MM.1S (cell line): ENCODE measurements around the gene SNX19.
A peak's percentile ranks its signal among the peaks of the same experiment; 100 is the strongest.
"Not testable (repeated sequence)": the region's sequence is repeated elsewhere in the genome, so short reads cannot be mapped to it uniquely, and the experiment has no call there.

Experiments
- DNase-seq: peaks from one replicate; pipeline ENCODE4 v3.0.0-alpha.2; 2015
- H2AFZ ChIP-seq: fragments of 300-600 bp; sonication (generic); 2 replicates; pipeline ENCODE4 v1.6.0; 2016; ENCODE audit warnings: antibody characterized with exemption, low read length
- H3F3A ChIP-seq: fragments of 300-600 bp; sonication (generic); 2 replicates; pipeline ENCODE4 v1.6.1; 2016; ENCODE audit warnings: mild to moderate bottlenecking, antibody characterized with exemption, low read length, moderate library complexity, mixed read lengths; ENCODE audit not compliant: insufficient read depth
- H3K27ac ChIP-seq: fragments of 300-600 bp; sonication (generic); 2 replicates; pipeline ENCODE4 v1.5.1; 2016; ENCODE audit warnings: mild to moderate bottlenecking, low read length
- H3K27me3 ChIP-seq: fragments of 300-600 bp; sonication (generic); replicated peaks from 2 replicates; pipeline ENCODE4 v1.6.0; 2016; ENCODE audit warnings: low read length; ENCODE audit not compliant: insufficient read depth
- H3K36me3 ChIP-seq: fragments of 300-600 bp; sonication (generic); replicated peaks from 2 replicates; pipeline ENCODE4 v1.6.1; 2016; ENCODE audit warnings: mild to moderate bottlenecking, low read length, mixed read lengths; ENCODE audit not compliant: insufficient read depth
- H3K4me1 ChIP-seq: fragments of 300-600 bp; sonication (generic); 2 replicates; pipeline ENCODE4 v1.6.1; 2016; ENCODE audit warnings: low read length, mixed read lengths
- H3K4me2 ChIP-seq: fragments of 300-600 bp; sonication (generic); 2 replicates; pipeline ENCODE4 v1.6.0; 2016; ENCODE audit warnings: low read depth, low read length
- H3K4me3 ChIP-seq: fragments of 300-600 bp; sonication (generic); 2 replicates; pipeline ENCODE4 v1.5.1; 2016; ENCODE audit warnings: low read length, mixed read lengths
- H3K79me2 ChIP-seq: fragments of 300-600 bp; sonication (generic); 2 replicates; pipeline ENCODE4 v1.6.1; 2016; ENCODE audit warnings: mixed run types, low read length, mixed read lengths
- H3K9ac ChIP-seq: fragments of 300-600 bp; sonication (generic); 2 replicates; pipeline ENCODE4 v1.6.1; 2016; ENCODE audit warnings: low read length, mixed read lengths
- H3K9me2 ChIP-seq: fragments of 300-600 bp; sonication (generic); replicated peaks from 2 replicates; pipeline ENCODE4 v1.6.1; 2016; ENCODE audit warnings: mild to moderate bottlenecking, low read length, mixed read lengths; ENCODE audit not compliant: insufficient read depth
- H3K9me3 ChIP-seq: fragments of 300-600 bp; sonication (generic); replicated peaks from 2 replicates; pipeline ENCODE4 v1.6.1; 2016; ENCODE audit warnings: mild to moderate bottlenecking, low read length, mixed read lengths; ENCODE audit not compliant: insufficient read depth
- H4K20me1 ChIP-seq: fragments of 300-600 bp; sonication (generic); 2 replicates; pipeline ENCODE4 v1.6.1; 2016; ENCODE audit warnings: mild to moderate bottlenecking, low read length, moderate library complexity, mixed read lengths; ENCODE audit not compliant: insufficient read depth
- CTCF ChIP-seq: fragments of 300-600 bp; sonication (generic); IDR thresholded peaks from 2 replicates; pipeline ENCODE4 v1.5.1; 2016; ENCODE audit warnings: antibody characterized with exemption, low read length, mixed read lengths
- EZH2 ChIP-seq: fragments of 300-600 bp; sonication (generic); optimal IDR thresholded peaks from 2 replicates; pipeline ENCODE3; 2017; ENCODE audit warnings: low read depth, mild to moderate bottlenecking, antibody characterized with exemption, low read length, mixed read lengths
- EZH2phosphoT487 ChIP-seq: fragments of 300-600 bp; sonication (generic); IDR thresholded peaks from 2 replicates; pipeline ENCODE4 v1.6.1; 2018; ENCODE audit warnings: antibody characterized with exemption, low read length

The SNX19 gene

GRCh38 chr11:130861283-130861682, 55.0 kb downstream of the SNX19 start:
- H3K9me2 ChIP-seq: no peaks in the 10 kb centered on the region
- H3K36me3 ChIP-seq: no peaks in the 10 kb centered on the region
- no peak overlapping the region for H2AFZ ChIP-seq
- no peaks in the 10 kb centered on the region for H3K27me3 ChIP-seq
- H3K9me3 ChIP-seq: no peaks in the 10 kb centered on the region
- no peak overlapping the region for H3K9ac ChIP-seq
- no peaks in the 10 kb centered on the region for H3K79me2 ChIP-seq
- no peak overlapping the region for H3K4me3 ChIP-seq
- no peak for DNase-seq
- peaks cover 19% of the 10 kb centered on the region for H3K4me1 ChIP-seq
- no peak overlapping the region for H3K27ac ChIP-seq
- no peak for TF ChIP-seq EZH2phosphoT487
- no peak for TF ChIP-seq EZH2
- TF ChIP-seq CTCF: no peak
- H3K4me2 ChIP-seq: no peak overlapping the region
- H4K20me1 ChIP-seq: no peaks in the 10 kb centered on the region
- no peaks in the 10 kb centered on the region for H3F3A ChIP-seq

- TF ChIP-seq CTCF: no peak
- no peaks in the 10 kb centered on the region for H4K20me1 ChIP-seq
- DNase-seq: no peak
- H3K4me3 ChIP-seq: no peak overlapping the region
- H3K9me3 ChIP-seq: no peaks in the 10 kb centered on the region
- no peaks in the 10 kb centered on the region for H3K79me2 ChIP-seq
- no peaks in the 10 kb centered on the region for H3F3A ChIP-seq
- H2AFZ ChIP-seq: no peak overlapping the region
- H3K9me2 ChIP-seq: no peaks in the 10 kb centered on the region
- no peak overlapping the region for H3K27ac ChIP-seq
- peaks cover 19% of the 10 kb centered on the region for H3K4me1 ChIP-seq
- no peaks in the 10 kb centered on the region for H3K36me3 ChIP-seq
- no peak overlapping the region for H3K9ac ChIP-seq
- H3K4me2 ChIP-seq: no peak overlapping the region
- no peaks in the 10 kb centered on the region for H3K27me3 ChIP-seq
These were observed 56.4 kb downstream of the SNX19 start for GRCh38 chr11:130859886-130860285.

- no peak overlapping the region for H2AFZ ChIP-seq
- no peak overlapping the region for H3K9ac ChIP-seq
- H3K9me2 ChIP-seq: no peaks in the 10 kb centered on the region
- no peaks in the 10 kb centered on the region for H3K36me3 ChIP-seq
- DNase-seq: peak; percentile 9
- no peaks in the 10 kb centered on the region for H4K20me1 ChIP-seq
- peaks cover 19% of the 10 kb centered on the region for H3K4me1 ChIP-seq
- H3K4me3 ChIP-seq: no peak overlapping the region
- TF ChIP-seq EZH2phosphoT487: no peak
- no peak for TF ChIP-seq CTCF
- TF ChIP-seq EZH2: no peak
- no peak overlapping the region for H3K27ac ChIP-seq
- H3K9me3 ChIP-seq: no peaks in the 10 kb centered on the region
- no peaks in the 10 kb centered on the region for H3K79me2 ChIP-seq
- H3K27me3 ChIP-seq: no peaks in the 10 kb centered on the region
- H3F3A ChIP-seq: no peaks in the 10 kb centered on the region
- no peak overlapping the region for H3K4me2 ChIP-seq
These were observed 58.1 kb downstream of the SNX19 start for GRCh38 chr11:130858215-130858614.

- not testable (repeated sequence) for H3K9me2 ChIP-seq, H3K27me3 ChIP-seq, H2AFZ ChIP-seq, H3K9me3 ChIP-seq, H3K79me2 ChIP-seq, H3K4me2 ChIP-seq, DNase-seq, H3K36me3 ChIP-seq, H3K4me3 ChIP-seq, H3F3A ChIP-seq, H4K20me1 ChIP-seq, H3K9ac ChIP-seq, H3K27ac ChIP-seq
- peaks cover 16% of the 10 kb centered on the region; the same call in 1 of the 2 replicates for H3K4me1 ChIP-seq
These were observed 60.6 kb downstream of the SNX19 start for GRCh38 chr11:130855707-130856106.
